OCI-LY7 (cell line): ENCODE measurements around the gene SLC6A6.

Experiments
- CTCF ChIP-seq: fragments of 200-600 bp; sonication (generic); conservative IDR thresholded peaks from 2 replicates; pipeline ENCODE4 v1.5.1; 2014; ENCODE audit warnings: mild to moderate bottlenecking, antibody characterized with exemption, low read length, moderate library complexity, mixed read lengths
- EZH2phosphoT487 ChIP-seq: fragments of 200-600 bp; sonication (generic); IDR thresholded peaks from 2 replicates; pipeline ENCODE4 v1.6.1; 2018; ENCODE audit warnings: low read depth, borderline replicate concordance, mild to moderate bottlenecking, mixed run types, antibody characterized with exemption, low read length, moderate library complexity, mixed read lengths

DNA sequence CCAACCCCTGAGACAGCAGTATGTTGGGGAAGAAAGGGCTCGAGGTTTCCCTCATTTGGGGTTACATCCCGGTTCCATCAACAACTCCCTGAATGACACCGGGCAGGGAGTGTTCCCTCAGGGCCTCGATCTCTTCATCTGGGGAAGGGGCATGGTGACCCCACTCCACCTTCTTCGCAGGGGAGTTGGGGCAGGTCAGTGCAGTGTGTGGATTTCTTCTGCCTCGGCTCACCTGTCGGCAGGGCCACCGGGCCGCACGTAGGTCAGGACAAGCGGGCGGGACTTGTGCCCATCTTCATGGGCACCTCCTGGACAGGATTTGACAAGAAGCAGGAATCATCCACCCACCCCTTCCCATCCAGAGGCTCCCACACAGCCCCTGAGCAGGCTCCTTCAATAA lies 120.4 kb downstream of the SLC6A6 start:
- TF ChIP-seq CTCF (no peak), EZH2phosphoT487 (no peak)
